ENCODE results near the gene ACTN2.

DNA sequence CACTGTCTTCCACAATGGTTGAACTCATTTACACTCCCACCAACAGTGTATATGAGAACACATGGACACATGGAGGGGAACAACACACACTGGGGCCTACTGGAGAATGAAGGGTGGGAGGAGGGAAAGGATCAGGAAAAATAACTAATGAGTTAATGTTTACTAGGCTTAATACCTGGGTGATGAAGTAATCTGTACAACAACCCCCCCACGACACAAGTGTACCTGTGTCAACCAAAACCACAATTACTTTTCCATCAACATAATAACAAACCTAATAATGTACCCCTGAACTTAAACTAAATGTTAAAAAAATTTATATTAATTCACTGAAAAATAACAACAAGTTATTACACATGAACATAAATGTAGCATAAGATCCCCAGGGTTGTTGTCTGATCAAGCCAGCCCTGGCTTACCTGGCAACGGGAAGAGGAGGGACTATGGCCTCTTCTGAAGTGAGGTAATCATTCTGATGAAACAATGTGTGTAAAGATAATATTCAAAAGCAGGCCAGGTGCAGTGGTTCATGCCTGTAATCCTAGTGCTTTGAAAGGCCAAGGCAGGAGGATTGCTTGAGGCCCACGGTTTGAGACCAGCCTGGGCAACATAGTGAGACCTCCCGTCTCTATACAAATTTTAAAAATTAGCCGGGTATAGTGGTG, 41.2 kb upstream of the ACTN2 start:
- TF ChIP-seq, protein P1, sequence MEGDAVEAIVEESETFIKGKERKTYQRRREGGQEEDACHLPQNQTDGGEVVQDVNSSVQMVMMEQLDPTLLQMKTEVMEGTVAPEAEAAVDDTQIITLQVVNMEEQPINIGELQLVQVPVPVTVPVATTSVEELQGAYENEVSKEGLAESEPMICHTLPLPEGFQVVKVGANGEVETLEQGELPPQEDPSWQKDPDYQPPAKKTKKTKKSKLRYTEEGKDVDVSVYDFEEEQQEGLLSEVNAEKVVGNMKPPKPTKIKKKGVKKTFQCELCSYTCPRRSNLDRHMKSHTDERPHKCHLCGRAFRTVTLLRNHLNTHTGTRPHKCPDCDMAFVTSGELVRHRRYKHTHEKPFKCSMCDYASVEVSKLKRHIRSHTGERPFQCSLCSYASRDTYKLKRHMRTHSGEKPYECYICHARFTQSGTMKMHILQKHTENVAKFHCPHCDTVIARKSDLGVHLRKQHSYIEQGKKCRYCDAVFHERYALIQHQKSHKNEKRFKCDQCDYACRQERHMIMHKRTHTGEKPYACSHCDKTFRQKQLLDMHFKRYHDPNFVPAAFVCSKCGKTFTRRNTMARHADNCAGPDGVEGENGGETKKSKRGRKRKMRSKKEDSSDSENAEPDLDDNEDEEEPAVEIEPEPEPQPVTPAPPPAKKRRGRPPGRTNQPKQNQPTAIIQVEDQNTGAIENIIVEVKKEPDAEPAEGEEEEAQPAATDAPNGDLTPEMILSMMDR (IDR thresholded peaks at IDR 0.05), result no peak
- TF ChIP-seq POLR2A (IDR thresholded peaks at IDR 0.05), result no peak
